HG03095 (cell line): ENCODE results near the gene EMP2.
"Not testable (repeated sequence)": the region's sequence is repeated elsewhere in the genome, so short reads cannot be mapped to it uniquely, and the experiment has no call there.

ENCODE experiments used
- ATAC-seq: cut with Tn5 transposase; IDR thresholded peaks from one replicate; pipeline ENCODE4 v1.9.1; 2021; ENCODE audit warnings: moderate library complexity; ENCODE audit not compliant: unreplicated experiment

The EMP2 gene

GRCh38 chr16:10578474-10579316 lies 1.7 kb downstream of the EMP2 start:
- ATAC-seq, result no peak

GRCh38 chr16:10577305-10578202 lies 2.8 kb downstream of the EMP2 start:
- ATAC-seq, result no peak

DNA sequence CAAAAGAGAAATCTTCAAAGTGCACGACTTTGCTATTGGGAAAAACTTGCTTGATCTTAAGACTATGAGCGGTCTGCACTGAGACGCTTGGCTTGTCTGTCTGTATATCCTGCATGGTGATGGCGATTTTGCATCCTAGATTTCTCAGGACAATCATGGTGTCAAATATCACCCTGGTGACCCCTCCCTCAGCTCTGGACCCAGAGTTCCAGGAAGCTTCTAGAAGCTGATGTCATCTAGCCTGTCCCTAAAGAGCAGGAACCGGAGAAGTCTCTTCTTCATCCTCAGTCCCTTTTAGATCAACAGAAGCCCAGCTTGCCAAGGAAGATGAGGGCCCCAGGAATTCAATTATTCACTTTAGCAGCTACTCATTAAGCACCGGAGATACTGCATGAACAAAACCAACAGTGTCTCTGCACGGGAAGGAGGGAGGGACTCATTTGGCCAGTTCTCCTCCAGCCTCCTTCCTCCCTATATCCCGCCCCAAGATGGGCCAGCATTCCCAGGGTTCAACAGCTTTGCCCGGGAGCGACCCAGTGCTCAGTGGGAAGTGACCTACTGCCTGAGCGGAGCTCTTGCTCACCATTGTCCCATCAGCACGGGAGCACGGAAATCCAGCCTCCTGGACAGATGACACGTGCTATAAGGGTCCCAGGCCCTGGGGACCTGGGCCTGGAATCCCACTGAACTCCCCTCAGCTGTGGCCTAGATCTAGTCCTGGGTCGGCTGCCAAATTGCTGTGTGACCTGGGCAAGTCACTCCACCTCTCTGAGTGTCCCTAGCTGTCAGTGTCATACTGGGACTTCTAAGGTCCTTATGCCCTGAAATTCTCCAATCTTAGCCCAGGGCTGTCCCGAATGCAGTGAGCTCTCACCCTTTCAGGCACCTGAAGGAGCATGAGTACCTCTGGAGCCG lies 3.8 kb downstream of the EMP2 start:
- no peak for ATAC-seq

DNA sequence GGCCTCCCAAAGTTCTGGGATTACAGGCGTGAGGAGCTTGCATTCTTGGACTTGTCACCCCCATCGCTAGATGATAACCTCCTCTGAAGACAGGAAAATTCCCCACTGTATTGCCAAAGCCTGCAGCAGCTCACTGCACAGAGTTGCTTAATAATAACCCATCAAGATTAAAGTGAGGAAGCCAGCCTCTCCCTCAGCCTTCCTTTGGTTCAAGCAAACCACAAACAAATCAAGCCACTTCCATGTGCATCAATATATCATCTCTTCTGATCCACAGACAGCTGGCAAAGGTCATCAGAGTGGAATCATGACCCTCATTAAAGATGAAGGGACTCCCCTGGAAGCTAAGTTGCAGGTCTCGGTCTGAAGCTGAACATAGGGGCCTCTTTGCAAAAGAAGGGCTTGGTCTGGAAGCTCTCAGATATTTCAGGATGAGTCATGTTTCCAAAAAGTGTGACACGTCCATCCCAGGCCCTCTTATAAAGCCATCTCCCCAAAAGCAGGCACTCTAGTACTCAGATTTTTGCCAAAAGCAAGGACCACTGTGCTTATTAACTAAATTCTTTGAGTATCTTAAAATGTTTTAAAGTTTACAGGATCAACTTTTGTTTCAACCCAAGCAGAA lies 4.8 kb downstream of the EMP2 start:
- no peak for ATAC-seq

DNA sequence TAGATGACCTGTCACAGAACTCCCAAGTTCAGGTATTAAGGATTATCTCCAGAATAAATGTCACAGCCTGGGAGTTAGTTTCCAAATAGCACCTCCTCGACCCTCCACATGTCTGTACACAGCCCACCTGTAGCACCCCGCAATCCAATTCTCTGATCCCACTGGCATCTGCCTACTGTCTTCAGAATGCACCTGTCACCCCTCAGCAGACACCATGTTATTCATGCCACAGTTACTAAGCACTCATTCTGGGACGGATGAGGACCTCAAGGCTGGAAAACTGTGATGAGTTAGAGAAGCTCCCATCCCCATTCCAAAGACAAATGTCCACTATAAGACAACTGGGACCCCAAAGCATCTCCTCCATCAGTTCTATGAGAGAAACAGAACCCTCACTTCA lies 7.8 kb downstream of the EMP2 start:
- ATAC-seq, result no peak

- ATAC-seq, result no peak
Measured at GRCh38 chr16:10571354-10571753, 9.0 kb downstream of the EMP2 start.

DNA sequence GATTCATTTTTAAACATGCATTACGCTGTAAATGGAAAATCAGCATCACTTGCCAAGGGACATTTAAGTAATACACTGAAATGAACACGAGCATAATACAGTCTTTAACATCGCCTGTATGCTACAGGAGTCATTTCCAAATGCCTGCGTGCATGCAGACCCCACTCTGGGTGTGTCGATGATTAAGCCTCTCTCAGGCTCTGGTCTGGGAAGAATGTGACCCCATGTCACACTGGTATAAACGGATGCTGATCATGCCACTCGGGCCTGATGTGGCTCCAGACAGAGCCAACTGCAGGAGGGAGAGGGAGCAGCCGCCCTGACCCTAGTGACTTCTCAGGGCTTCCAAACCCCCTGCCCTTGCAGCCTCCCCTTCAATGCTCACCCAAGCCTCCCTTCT lies 10.8 kb downstream of the EMP2 start:
- ATAC-seq, result no peak

DNA sequence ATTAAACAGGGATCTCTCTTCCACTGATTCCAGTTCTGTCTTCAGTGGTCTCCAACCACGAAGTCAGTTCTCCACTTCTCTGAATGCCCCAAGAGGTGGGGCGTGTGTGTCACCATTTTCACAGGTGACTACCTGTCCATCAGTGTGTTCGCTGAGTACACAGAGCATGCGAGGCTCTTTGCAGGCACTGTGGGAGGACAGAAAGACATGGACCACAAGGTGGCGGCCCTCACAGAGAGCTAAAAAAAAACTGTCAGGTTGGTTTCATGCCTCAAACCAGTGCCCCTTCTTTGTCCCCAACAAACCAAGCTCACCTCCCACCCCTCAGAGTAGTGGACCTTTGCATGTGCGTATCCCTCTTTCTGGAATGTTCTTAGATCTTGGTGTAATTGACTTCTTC lies 13.8 kb downstream of the EMP2 start:
- no peak for ATAC-seq

DNA sequence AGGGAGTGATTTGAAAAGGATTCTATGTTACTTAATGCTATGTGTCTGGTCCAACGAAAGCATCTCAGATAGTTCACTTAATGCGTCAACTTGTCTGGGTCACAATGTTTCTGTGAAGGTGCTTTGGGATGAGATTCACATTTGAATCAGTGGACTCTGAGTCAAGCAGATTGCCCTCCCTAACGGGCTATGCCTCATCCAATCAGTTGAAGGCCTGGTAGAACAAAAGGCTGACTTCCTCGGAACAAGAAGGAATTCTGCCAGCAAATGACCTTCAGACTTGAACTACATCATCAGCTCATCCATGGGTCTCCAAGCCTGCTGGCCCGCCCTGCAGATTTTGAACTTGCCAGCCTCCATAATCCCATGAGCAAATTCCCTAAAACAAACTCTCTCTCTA lies 15.2 kb downstream of the EMP2 start:
- no peak for ATAC-seq

DNA sequence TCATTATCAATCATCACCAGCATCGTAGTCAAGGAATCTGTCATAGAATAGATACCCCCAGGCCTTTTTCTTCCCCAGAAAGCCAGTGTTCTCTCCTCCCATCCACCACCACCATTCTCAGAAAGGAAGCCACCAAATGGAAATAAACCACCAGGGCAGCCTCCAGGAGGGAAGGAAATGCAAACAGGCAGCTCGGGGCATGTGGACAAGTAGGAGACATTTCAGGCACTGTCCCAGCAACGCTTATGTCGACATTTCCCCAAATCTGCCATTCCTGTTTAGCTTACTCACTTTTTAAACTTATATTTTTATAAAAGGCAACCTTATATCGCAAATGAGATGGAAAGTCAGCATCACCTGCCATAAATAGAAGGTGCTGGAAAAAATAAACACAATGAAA lies 15.8 kb downstream of the EMP2 start:
- ATAC-seq, result no peak

- no peak for ATAC-seq
Measured at GRCh38 chr16:10562361-10562899, 18.0 kb downstream of the EMP2 start.

GRCh38 chr16:10561425-10561824 lies 19.0 kb downstream of the EMP2 start:
- no peak for ATAC-seq

DNA sequence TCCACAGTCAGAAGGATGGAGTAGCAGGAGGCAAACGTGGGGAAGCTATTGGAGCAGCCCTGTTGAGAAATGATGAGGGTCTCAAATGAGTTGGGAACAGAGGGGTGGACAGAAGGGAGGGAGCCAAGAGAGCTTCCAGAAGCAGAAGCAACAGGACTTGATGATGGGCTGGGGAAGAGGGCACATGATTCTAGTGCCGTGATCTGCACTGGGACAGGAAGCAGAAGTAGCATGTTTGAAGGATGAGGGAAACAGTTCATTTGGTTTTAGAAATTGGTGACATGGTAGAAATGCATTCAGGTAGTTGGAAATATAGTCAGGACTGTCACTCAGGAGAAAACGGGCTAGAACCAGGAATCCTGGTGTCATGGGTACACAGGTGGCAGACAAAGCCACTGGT lies 19.4 kb downstream of the EMP2 start:
- ATAC-seq, result no peak

DNA sequence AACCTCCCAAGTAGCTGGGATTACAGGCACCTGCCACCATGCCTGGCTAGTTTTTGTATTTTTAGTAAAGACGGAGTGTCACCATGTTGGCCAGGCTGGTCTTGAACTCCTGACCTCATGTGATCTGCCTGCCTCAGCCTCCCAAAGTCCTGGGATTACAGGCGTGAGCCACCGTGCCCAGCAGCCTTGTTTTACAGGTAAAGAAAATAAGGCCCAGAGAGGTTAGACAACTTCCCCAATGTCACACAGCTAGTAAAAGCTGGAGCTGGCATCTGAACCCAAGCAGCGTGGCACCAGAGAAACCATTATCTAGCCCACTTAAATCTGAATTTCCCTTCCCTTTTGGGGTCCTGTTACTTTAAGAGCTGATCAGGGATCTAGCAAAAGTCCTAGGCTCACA lies 20.6 kb downstream of the EMP2 start:
- not testable (repeated sequence) for ATAC-seq

- no peak for ATAC-seq
Measured at GRCh38 chr16:10558746-10559641, 21.4 kb downstream of the EMP2 start.

- no peak for ATAC-seq
Measured at GRCh38 chr16:10558305-10558704, 22.1 kb downstream of the EMP2 start.

DNA sequence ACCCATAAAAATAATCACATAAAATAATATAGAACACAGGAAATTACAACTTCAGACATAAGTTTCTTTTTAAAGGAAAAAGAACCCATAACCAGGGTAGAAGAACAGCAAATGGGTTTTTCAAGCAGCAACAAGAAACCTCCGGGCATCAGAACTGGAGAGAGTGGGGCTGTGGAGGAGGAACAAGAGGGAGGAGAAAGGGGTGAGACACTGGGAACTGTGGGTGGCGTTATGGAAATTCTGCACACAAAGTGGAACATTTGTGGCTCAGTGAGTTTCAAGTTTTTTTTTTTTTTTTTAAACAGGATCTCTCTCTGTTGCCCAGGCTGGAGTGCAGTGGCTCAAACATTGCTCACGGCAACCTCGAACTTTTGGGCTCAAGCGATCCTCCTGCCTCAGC lies 22.6 kb downstream of the EMP2 start:
- ATAC-seq, result no peak

DNA sequence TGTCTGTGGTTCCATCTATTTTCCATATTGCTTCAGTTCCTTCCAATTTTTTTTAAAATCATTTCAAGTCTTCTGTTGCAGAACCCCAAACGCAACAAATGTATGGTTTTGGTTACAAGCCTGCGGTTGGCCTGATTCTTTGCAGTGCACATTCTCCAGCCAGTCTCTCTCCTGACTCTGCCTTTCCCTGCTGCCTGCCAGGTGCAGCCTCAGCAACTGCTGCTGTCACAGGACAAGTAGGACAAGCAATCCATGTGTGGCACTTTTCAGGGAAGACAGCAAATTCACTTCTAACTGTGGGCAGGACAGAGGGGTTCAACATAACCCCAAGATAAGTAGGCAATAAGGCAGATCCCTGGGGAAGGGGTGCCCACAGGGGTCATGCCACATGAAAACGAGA lies 24.2 kb downstream of the EMP2 start:
- ATAC-seq, result no peak

GRCh38 chr16:10554569-10554968 lies 25.8 kb downstream of the EMP2 start:
- ATAC-seq, result no peak
